GM18499 (cell line): ENCODE results near the gene AP2B1.

ENCODE experiments used
- ATAC-seq: cut with Tn5 transposase; IDR thresholded peaks from one replicate; pipeline ENCODE4 v1.9.1; 2021; ENCODE audit warnings: moderate number of reproducible peaks; ENCODE audit not compliant: insufficient read depth, unreplicated experiment

AP2B1 gene

DNA sequence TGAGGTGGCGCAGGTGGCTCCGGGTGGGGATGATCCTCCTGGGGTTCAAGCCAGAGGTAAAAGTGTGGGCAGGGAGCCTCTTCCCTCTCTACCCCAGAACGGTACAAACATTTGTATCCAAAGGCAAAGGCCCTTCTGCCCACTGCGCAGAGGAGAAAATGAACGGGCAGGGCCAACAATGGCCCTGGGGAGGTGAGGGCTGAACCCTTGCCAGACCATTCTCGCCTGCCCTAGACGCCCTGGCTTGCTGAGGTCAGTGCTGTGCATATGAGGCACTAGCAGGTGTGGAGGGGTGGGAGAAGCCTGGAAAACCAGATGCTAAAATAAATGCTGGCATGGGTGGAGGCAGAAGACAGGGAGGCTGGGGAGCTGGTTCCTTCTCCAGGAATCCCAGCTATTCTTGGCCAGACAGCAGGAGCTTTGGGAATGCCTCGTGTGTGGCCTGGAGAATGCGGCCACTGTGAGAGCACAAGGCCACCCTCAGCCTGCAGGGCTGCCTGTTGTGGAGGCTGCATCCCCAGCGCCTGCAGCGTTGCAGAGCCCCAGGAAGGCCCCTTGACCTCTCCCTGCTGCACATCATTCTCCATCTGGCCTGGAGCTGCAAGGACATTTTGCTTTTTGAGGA lies 178.1 kb downstream of the AP2B1 start:
- ATAC-seq, result no peak

DNA sequence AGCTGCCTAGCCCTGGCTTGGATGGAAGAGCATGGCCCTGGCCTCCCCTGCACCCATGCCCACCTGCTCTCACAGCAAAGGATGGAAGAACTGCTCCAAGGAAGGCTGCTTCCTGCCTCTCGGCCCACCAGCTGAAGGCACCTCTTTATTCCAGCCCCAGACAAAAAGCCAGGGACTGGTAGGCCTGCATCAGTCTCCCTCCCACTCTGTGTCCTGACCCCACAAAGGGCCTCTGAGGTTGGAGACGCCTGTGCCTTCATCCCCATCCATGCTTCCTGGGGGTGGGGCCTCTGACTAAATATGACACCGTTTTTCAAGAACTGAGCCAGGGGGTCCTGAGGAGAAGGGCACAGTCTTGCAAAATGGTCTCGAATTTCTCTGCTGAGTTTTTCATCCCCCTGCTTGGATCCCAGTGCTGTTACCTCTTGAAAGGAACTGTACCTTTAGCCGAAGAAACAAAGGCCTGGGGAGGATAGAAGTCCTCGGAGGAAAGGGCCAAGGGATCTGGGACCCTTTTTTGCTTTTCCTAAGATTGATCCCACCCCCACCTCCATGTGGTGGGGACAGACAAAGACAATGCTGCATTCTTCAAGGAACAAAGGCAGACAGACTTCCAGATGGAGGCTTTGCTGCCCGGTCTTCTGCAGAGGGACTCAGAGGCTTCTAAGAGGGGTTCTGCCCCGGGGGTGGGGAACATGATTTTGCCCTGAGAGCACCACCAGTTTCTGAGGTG lies 178.8 kb downstream of the AP2B1 start:
- ATAC-seq, result no peak

- ATAC-seq, result no peak
Measured at GRCh38 chr17:35766489-35766877, 179.4 kb downstream of the AP2B1 start.

DNA sequence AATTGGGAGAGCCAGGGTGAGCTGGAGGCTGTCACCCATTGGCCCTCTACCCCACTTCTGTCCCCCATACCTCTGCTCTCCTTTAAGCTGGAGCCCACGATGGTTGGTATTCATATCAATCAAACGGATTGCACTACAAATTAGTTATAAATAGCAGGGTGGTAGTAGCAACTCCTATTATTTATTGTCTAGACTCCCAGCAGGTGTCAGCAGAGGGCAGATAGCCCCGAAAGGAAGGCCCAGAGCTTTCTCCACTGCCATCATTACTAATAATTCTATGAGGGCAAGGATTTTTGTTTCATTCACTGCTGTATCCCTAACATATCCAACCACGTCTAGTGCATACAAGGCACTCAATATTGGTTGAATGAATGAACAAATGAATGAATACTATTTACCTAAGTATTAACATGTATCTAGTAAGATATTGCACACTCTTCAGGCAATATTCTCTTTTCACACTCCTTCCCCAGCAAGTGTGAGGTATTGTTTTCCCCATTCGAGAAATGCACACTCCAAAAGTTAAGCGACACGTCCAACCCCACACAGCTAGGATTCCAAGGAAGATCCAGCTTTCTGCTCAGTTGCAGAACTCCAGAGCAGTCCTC lies 179.9 kb downstream of the AP2B1 start:
- no peak for ATAC-seq

DNA sequence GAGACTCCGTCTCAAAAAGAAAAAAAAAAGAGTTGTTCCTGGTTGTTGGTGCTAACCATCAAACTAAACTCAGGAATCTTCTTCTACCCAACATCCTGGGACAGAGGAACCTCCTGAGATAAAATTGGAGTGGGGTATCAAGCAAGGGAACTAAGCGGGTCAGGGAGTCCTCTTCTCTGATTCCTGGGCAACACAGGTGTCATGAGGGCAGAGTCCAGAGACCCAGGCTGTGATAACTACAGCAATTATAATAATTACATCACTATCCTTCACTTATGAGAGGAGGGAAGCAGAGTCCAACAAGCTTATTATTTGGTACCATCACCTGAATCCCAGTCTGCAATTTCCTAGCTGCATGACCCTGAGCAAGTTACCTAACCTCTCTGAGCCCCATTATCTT lies 181.7 kb downstream of the AP2B1 start:
- no peak for ATAC-seq

- no peak for ATAC-seq
Measured at GRCh38 chr17:35769895-35770486, 182.9 kb downstream of the AP2B1 start.

- no peak for ATAC-seq
Measured at GRCh38 chr17:35773129-35773528, 186.0 kb downstream of the AP2B1 start.

- no peak for ATAC-seq
Measured at GRCh38 chr17:35773679-35774425, 186.7 kb downstream of the AP2B1 start.

- no peak for ATAC-seq
Measured at GRCh38 chr17:35774499-35774898, 187.4 kb downstream of the AP2B1 start.

- ATAC-seq, result no peak
Measured at GRCh38 chr17:35775039-35775438, 187.9 kb downstream of the AP2B1 start.

DNA sequence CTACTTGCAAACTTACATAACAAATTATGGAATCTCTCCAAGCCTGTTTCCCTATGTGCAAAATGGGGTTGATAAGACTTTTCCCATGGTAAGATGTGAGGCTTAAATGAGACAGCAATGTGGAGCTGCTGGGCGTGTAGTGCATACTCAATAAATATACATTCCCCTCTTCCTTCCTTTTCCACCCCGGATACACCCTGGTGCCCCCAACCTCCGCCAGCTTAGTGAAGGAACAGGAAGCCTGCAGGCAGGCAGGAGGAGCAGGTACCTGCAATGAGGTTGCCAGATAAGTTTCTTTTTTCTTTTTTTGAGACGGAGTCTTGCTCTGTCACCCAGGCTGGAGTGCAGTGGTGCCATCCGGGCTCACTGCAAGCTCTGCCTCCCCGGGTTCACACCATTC lies 188.5 kb downstream of the AP2B1 start:
- ATAC-seq, result no peak
